Breast epithelium (tissue), 3 donors: ENCODE measurements around the gene NTN3.

Experiments used
- POLR2A ChIP-seq: fragments of 450-650 bp; IDR thresholded peaks from one replicate; pipeline ENCODE4 v1.6.1; 2016; ENCODE audit warnings: antibody characterized with exemption, mild to moderate bottlenecking, moderate library complexity
- POLR2AphosphoS5 ChIP-seq, 3 donors: sonication (generic); formaldehyde crosslinking; IDR thresholded peaks; one replicate each; pipeline ENCODE4 v1.6.1; 2017; ENCODE audit warnings: antibody characterized with exemption in 3 of 3
- TF ChIP-seq, protein P1 (sequence below), 3 donors: fragments of 450-650 bp; IDR thresholded peaks; one replicate each; pipeline ENCODE4 v1.5.1; 2016 to 2017; ENCODE audit warnings: antibody characterized with exemption in 3 of 3, mild to moderate bottlenecking in 3 of 3, moderate library complexity in 3 of 3

DNA sequence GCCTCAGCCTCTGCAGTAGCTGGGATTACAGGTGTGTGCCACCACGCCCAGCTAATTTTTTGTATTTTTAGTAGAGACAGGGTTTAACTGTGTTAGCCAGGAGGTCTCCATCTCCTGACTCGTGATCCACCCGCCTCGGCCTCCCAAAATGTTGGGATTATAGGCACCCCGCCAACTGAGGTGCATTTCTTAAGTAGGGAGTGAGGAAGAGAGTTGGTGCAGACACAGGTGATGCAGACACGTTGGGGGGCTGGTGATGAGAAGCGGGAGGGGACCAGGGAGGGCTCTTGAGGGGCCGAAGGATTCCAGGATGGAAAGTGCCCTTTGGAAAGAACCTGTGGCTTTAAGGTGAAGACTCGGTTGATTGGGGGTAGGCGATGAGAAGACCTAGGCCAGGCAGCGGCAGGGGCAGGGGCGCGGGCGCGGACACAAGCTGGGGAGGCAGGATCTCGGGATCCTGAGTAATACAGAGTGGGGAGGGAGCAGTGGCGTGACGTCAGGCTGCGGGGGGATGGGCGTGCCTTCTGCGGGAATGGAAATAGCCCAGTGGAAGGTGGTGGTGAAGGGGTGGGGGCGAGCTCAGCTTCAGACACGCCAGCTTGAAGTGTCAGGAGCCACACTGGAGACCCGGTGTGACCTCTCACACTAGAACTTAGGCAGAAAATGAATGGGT is 40.2 kb downstream of the NTN3 start:
- TF ChIP-seq, protein P1, sequence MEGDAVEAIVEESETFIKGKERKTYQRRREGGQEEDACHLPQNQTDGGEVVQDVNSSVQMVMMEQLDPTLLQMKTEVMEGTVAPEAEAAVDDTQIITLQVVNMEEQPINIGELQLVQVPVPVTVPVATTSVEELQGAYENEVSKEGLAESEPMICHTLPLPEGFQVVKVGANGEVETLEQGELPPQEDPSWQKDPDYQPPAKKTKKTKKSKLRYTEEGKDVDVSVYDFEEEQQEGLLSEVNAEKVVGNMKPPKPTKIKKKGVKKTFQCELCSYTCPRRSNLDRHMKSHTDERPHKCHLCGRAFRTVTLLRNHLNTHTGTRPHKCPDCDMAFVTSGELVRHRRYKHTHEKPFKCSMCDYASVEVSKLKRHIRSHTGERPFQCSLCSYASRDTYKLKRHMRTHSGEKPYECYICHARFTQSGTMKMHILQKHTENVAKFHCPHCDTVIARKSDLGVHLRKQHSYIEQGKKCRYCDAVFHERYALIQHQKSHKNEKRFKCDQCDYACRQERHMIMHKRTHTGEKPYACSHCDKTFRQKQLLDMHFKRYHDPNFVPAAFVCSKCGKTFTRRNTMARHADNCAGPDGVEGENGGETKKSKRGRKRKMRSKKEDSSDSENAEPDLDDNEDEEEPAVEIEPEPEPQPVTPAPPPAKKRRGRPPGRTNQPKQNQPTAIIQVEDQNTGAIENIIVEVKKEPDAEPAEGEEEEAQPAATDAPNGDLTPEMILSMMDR (IDR thresholded peaks at IDR 0.05): no peak
- TF ChIP-seq POLR2AphosphoS5 (IDR thresholded peaks at IDR 0.05): peak in 2 of 3 donors; percentile 40 to 44
- TF ChIP-seq POLR2A: no peak
